ENCODE results near the gene TFRC.
"Not testable (repeated sequence)": the region's sequence is repeated elsewhere in the genome, so short reads cannot be mapped to it uniquely, and the experiment has no call there.

Gene TFRC

GRCh38 chr3:196004359-196005052 lies 77.4 kb downstream of the TFRC start:
- H3K27ac ChIP-seq (ENCODE audit: low read depth, low read length, severe bottlenecking); H3K9me3 ChIP-seq (ENCODE audit: control insufficient read depth, low read length); H3K4me1 ChIP-seq (ENCODE audit: control insufficient read depth, insufficient read depth, low read length, poor library complexity, severe bottlenecking); H3K36me3 ChIP-seq (ENCODE audit: control insufficient read depth, insufficient read depth, low read length); H3K4me3 ChIP-seq (ENCODE audit: extremely low read depth, insufficient read depth, low read length, poor library complexity, severe bottlenecking): not testable (repeated sequence)
- 77 to 78% methylated on average over 13 to 16 of the region's 17 CpGs for WGBS, 2 experiments (ENCODE audit: insufficient coverage in 2 of 2)

- WGBS, 2 experiments (ENCODE audit: insufficient coverage in 2 of 2): 83 to 95% methylated on average over 7 to 12 of the region's 12 CpGs
These were observed 78.3 kb downstream of the TFRC start for GRCh38 chr3:196003611-196004010.

GRCh38 chr3:196002721-196003120 lies 79.2 kb downstream of the TFRC start:
- not testable (repeated sequence) for H3K4me3 ChIP-seq (ENCODE audit: extremely low read depth, insufficient read depth, low read length, poor library complexity, severe bottlenecking); H3K36me3 ChIP-seq (ENCODE audit: control insufficient read depth, insufficient read depth, low read length); H3K4me1 ChIP-seq (ENCODE audit: control insufficient read depth, insufficient read depth, low read length, poor library complexity, severe bottlenecking); H3K9me3 ChIP-seq (ENCODE audit: control insufficient read depth, low read length); H3K27ac ChIP-seq (ENCODE audit: low read depth, low read length, severe bottlenecking)
- WGBS, 2 experiments (ENCODE audit: insufficient coverage in 2 of 2): 80 to 86% methylated on average over 6 of the region's 6 CpGs

More at GRCh38 chr3:196003611-196004010, 78.3 kb downstream of the TFRC start:
- Histone ChIP-seq H3K9me3 (ENCODE audit: control insufficient read depth, low read length) (no peaks in the 10 kb centered on the region), H3K27ac (ENCODE audit: low read depth, low read length, severe bottlenecking) (no peak overlapping the region), H3K36me3 (ENCODE audit: control insufficient read depth, insufficient read depth, low read length) (no peaks in the 10 kb centered on the region), H3K4me1 (ENCODE audit: control insufficient read depth, insufficient read depth, low read length, poor library complexity, severe bottlenecking) (no peaks in the 10 kb centered on the region), H3K4me3 (ENCODE audit: extremely low read depth, insufficient read depth, low read length, poor library complexity, severe bottlenecking) (no peak overlapping the region)

- H3K36me3 ChIP-seq (ENCODE audit: control insufficient read depth, insufficient read depth, low read length); H3K4me3 ChIP-seq (ENCODE audit: extremely low read depth, insufficient read depth, low read length, poor library complexity, severe bottlenecking); H3K9me3 ChIP-seq (ENCODE audit: control insufficient read depth, low read length); H3K27ac ChIP-seq (ENCODE audit: low read depth, low read length, severe bottlenecking); H3K4me1 ChIP-seq (ENCODE audit: control insufficient read depth, insufficient read depth, low read length, poor library complexity, severe bottlenecking): not testable (repeated sequence)
- 91 to 92% methylated on average over 4 to 7 of the region's 7 CpGs for WGBS, 2 experiments (ENCODE audit: insufficient coverage in 2 of 2)
These were observed 80.7 kb downstream of the TFRC start for GRCh38 chr3:196001240-196001639.

- not testable (repeated sequence) for H3K9me3 ChIP-seq (ENCODE audit: control insufficient read depth, low read length); H3K4me1 ChIP-seq (ENCODE audit: control insufficient read depth, insufficient read depth, low read length, poor library complexity, severe bottlenecking); H3K4me3 ChIP-seq (ENCODE audit: extremely low read depth, insufficient read depth, low read length, poor library complexity, severe bottlenecking); H3K27ac ChIP-seq (ENCODE audit: low read depth, low read length, severe bottlenecking); H3K36me3 ChIP-seq (ENCODE audit: control insufficient read depth, insufficient read depth, low read length)
- WGBS, 2 experiments (ENCODE audit: insufficient coverage in 2 of 2): 81 to 94% methylated on average over 7 to 9 of the region's 15 CpGs
These were observed 81.4 kb downstream of the TFRC start for GRCh38 chr3:196000360-196000950.

GRCh38 chr3:195999896-196000295 lies 82.0 kb downstream of the TFRC start:
- no peaks in the 10 kb centered on the region for H3K9me3 ChIP-seq (ENCODE audit: control insufficient read depth, low read length)
- H3K4me1 ChIP-seq (ENCODE audit: control insufficient read depth, insufficient read depth, low read length, poor library complexity, severe bottlenecking): no peaks in the 10 kb centered on the region
- no peak overlapping the region for H3K27ac ChIP-seq (ENCODE audit: low read depth, low read length, severe bottlenecking)
- 92 to 94% methylated on average over 4 to 7 of the region's 8 CpGs for WGBS, 2 experiments (ENCODE audit: insufficient coverage in 2 of 2)
- H3K4me3 ChIP-seq (ENCODE audit: extremely low read depth, insufficient read depth, low read length, poor library complexity, severe bottlenecking): no peak overlapping the region
- no peaks in the 10 kb centered on the region for H3K36me3 ChIP-seq (ENCODE audit: control insufficient read depth, insufficient read depth, low read length)
